ENCODE results near the gene PHC3.

The PHC3 gene

GRCh38 chr3:170089862-170090600, 91.5 kb downstream of the PHC3 start:
- Histone ChIP-seq H3K4me3 (ENCODE audit: low read depth, low read length) (no peak overlapping the region), H3K9me3 (ENCODE audit: severe bottlenecking) (no peaks in the 10 kb centered on the region)

GRCh38 chr3:170085396-170085795, 96.1 kb downstream of the PHC3 start:
- no peaks in the 10 kb centered on the region for H3K27me3 ChIP-seq (ENCODE audit: insufficient read depth, low read depth, severe bottlenecking)
- H3K27ac ChIP-seq = no peak overlapping the region
- H3K36me3 ChIP-seq = peaks cover 18% of the 10 kb centered on the region
- no peak for DNase-seq
- no peaks in the 10 kb centered on the region for H3K9me3 ChIP-seq (ENCODE audit: severe bottlenecking)
- no peak for TF ChIP-seq CTCF (IDR thresholded peaks at IDR 0.05; ENCODE audit: low read depth, low read length)
- no peak overlapping the region for H3K4me3 ChIP-seq (ENCODE audit: low read depth, low read length)

More at GRCh38 chr3:170089862-170090600, 91.5 kb downstream of the PHC3 start:
- H3K27me3 ChIP-seq (ENCODE audit: insufficient read depth, low read depth, severe bottlenecking) = no peaks in the 10 kb centered on the region
- no peak overlapping the region for H3K27ac ChIP-seq
- no peak for DNase-seq
- TF ChIP-seq CTCF (IDR thresholded peaks at IDR 0.05; ENCODE audit: low read depth, low read length) = no peak
- peaks cover 30% of the 10 kb centered on the region for H3K36me3 ChIP-seq

DNA sequence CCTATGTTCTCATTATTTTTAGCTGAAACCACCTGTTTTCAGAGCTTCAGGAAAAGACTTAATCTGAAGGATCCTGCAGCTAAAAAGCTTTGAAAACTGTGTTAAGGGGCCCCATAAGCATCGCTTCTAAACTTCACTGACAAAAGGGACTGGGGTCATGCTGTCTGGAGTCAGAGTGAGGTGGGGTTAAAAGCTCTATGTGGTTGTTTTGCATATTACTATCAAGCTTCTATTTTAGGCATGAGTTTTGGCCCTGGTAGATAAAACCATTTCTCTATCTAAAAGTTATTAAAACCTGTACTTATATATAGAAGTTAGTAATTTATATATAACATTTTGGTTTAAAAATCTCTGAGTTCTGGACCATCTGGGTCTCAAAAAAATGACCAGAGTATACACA, 98.2 kb downstream of the PHC3 start:
- Histone ChIP-seq H3K27me3 (ENCODE audit: insufficient read depth, low read depth, severe bottlenecking) (no peaks in the 10 kb centered on the region), H3K4me3 (ENCODE audit: low read depth, low read length) (no peak overlapping the region), H3K36me3 (peaks cover 9% of the 10 kb centered on the region), H3K27ac (no peak overlapping the region), H3K9me3 (ENCODE audit: severe bottlenecking) (no peaks in the 10 kb centered on the region)
- TF ChIP-seq CTCF (IDR thresholded peaks at IDR 0.05; ENCODE audit: low read depth, low read length) = no peak
- no peak for DNase-seq

DNA sequence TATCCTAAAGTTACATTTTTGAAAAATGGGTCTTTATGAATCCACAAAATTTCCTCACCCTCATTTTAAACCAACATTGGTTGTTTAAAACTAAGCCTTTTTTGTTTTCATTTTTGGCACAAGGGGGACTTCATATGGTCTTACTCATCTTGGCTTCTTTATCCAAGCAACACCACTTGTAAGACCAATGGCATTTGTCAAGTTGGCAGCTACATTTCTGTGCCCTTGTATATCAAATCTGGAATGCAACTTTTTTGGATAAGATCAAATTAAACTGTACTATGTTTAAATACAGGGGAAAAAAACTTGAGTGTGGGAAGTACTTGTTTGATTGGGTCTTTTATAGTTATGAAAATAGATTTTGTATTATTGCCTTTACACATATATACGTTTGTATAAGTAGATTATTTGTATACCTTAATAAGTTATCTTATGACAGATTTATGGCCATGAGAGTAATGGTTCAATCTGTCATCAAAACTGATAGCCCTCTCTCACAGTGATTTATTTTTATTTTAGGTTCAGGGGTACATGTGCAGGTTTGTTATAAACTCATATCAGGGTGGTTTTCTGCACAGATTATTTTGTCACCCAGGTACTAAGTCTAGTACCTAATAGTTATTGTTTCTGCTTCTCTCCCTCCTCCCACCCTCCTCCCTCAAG, 100.3 kb downstream of the PHC3 start:
- Histone ChIP-seq H3K27ac (no peak overlapping the region), H3K27me3 (ENCODE audit: insufficient read depth, low read depth, severe bottlenecking) (no peaks in the 10 kb centered on the region), H3K9me3 (ENCODE audit: severe bottlenecking) (no peaks in the 10 kb centered on the region), H3K4me3 (ENCODE audit: low read depth, low read length) (no peak overlapping the region), H3K36me3 (peaks cover 2% of the 10 kb centered on the region)
- DNase-seq = no peak
- TF ChIP-seq CTCF (IDR thresholded peaks at IDR 0.05; ENCODE audit: low read depth, low read length) = no peak

DNA sequence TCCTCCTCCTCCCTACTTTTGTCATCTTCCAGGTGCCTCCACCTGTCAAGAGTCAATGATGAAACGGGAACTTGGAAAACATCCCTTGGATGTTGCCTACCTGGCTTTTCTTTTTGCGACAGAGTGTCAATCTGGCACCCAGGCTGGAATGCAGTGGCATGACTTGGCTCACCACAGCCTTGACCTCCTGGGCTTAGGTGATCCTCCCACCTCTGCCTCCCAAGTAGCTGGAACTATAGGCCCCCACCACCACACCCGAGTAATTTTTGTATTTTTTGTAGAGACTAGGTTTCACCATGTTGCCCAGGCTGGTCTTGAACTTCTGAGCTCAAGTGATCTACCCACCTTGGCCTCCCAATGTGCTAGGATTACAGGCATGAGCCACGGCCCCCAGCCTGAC, 100.9 kb downstream of the PHC3 start:
- Histone ChIP-seq H3K36me3 (no peaks in the 10 kb centered on the region), H3K9me3 (ENCODE audit: severe bottlenecking) (no peaks in the 10 kb centered on the region), H3K4me3 (ENCODE audit: low read depth, low read length) (no peak overlapping the region), H3K27ac (no peak overlapping the region), H3K27me3 (ENCODE audit: insufficient read depth, low read depth, severe bottlenecking) (no peaks in the 10 kb centered on the region)
- DNase-seq = no peak
- TF ChIP-seq CTCF (IDR thresholded peaks at IDR 0.05; ENCODE audit: low read depth, low read length) = no peak

Data from WERI-Rb-1 (cell line).